Testis (tissue), 2 donors: ENCODE results near the gene LRRC19.

Experiments
- POLR2A ChIP-seq: fragments of 450-650 bp; IDR thresholded peaks from one replicate; pipeline ENCODE4 v1.6.1; 2017; ENCODE audit warnings: antibody characterized with exemption, mild to moderate bottlenecking, moderate library complexity
- TF ChIP-seq, protein P1 (sequence below), 3 experiments: fragments of 450-650 bp in 2 of 3; fragments of 200-600 bp in 1 of 3; sonication (generic) in 1 of 3; IDR thresholded peaks; one replicate each; pipeline ENCODE4 v1.5.1; 2016 to 2019; ENCODE audit warnings: antibody characterized with exemption in 3 of 3, mild to moderate bottlenecking in 2 of 3, moderate library complexity in 1 of 3

- no peak for TF ChIP-seq POLR2A
- TF ChIP-seq, protein P1, sequence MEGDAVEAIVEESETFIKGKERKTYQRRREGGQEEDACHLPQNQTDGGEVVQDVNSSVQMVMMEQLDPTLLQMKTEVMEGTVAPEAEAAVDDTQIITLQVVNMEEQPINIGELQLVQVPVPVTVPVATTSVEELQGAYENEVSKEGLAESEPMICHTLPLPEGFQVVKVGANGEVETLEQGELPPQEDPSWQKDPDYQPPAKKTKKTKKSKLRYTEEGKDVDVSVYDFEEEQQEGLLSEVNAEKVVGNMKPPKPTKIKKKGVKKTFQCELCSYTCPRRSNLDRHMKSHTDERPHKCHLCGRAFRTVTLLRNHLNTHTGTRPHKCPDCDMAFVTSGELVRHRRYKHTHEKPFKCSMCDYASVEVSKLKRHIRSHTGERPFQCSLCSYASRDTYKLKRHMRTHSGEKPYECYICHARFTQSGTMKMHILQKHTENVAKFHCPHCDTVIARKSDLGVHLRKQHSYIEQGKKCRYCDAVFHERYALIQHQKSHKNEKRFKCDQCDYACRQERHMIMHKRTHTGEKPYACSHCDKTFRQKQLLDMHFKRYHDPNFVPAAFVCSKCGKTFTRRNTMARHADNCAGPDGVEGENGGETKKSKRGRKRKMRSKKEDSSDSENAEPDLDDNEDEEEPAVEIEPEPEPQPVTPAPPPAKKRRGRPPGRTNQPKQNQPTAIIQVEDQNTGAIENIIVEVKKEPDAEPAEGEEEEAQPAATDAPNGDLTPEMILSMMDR (IDR thresholded peaks at IDR 0.05), result no peak
Measured at GRCh38 chr9:26945591-26945990, 59.9 kb downstream of the LRRC19 start.
